SJSA1 (cell line): ENCODE results near the gene HGF. TPM values are rescaled to one million over a fixed set of nuclear protein-coding genes. Genes with fewer than 3 reads are reported as not detected.
"Not testable (repeated sequence)": the region's sequence is repeated elsewhere in the genome, so short reads cannot be mapped to it uniquely, and the experiment has no call there.

Experiments used
- DNase-seq, 2 experiments: peaks; one replicate each; pipeline ENCODE4 v3.0.0-alpha.2; 2015 to 2020; ENCODE audit warnings: low spot score in 2 of 2, low read depth in 1 of 2
- H3K27ac ChIP-seq: fragments of 250-450 bp; sonication (Bioruptor Pico); 2 replicates; pipeline ENCODE4 v1.5.1; 2020; ENCODE audit warnings: mild to moderate bottlenecking, moderate library complexity
- H3K27me3 ChIP-seq: fragments of 250-450 bp; sonication (Bioruptor Pico); replicated peaks from 2 replicates; pipeline ENCODE4 v1.5.1; 2020; ENCODE audit warnings: mild to moderate bottlenecking, moderate library complexity
- H3K36me3 ChIP-seq: fragments of 250-450 bp; sonication (Bioruptor Pico); 2 replicates; pipeline ENCODE4 v1.5.1; 2020; ENCODE audit warnings: mild to moderate bottlenecking
- H3K4me1 ChIP-seq: fragments of 250-450 bp; sonication (Bioruptor Pico); replicated peaks from 2 replicates; pipeline ENCODE4 v1.6.1; 2021; ENCODE audit warnings: mild to moderate bottlenecking
- H3K4me3 ChIP-seq: fragments of 250-450 bp; sonication (Bioruptor Pico); 2 replicates; pipeline ENCODE4 v1.5.1; 2020; ENCODE audit warnings: mild to moderate bottlenecking
- H3K9me3 ChIP-seq: fragments of 250-450 bp; sonication (Bioruptor Pico); replicated peaks from 2 replicates; pipeline ENCODE4 v1.5.1; 2020; ENCODE audit warnings: mild to moderate bottlenecking
- total RNA-seq: library from RNA; depleted of rRNA; stranded (reverse); fragments of >200 nt; shearing (Covaris generic); gene quantifications from 2 replicates; pipeline ENCODE4 v1.2.3, GENCODE V29; 2014; rRNA removed

HGF gene
- total RNA-seq, result 0.08 TPM in 1 of 2 replicates, not detected in the other

- no peak for DNase-seq
- no peaks in the 10 kb centered on the region for H3K9me3 ChIP-seq
- no peaks in the 10 kb centered on the region for H3K36me3 ChIP-seq
- no peak within 1 kb of the TSS for H3K4me3 ChIP-seq
- no peaks in the 10 kb centered on the region for H3K27me3 ChIP-seq
- H3K27ac ChIP-seq, result no peak within 1 kb of the TSS
- H3K4me1 ChIP-seq, result no peaks in the 10 kb centered on the region
These were observed at the start of gene HGF for GRCh38 chr7:81769891-81770727. HGF (minus strand) TSS chr7:81770047; CDS start chr7:81769971, 76 bp downstream.

- Histone ChIP-seq H3K27me3 (no peaks in the 10 kb centered on the region), H3K27ac (no peak overlapping the region), H3K36me3 (no peaks in the 10 kb centered on the region), H3K4me3 (no peak overlapping the region), H3K4me1 (no peaks in the 10 kb centered on the region), H3K9me3 (no peaks in the 10 kb centered on the region)
- DNase-seq, result no peak
These were observed 46.5 kb upstream of the HGF start for GRCh38 chr7:81816312-81816711.

DNA sequence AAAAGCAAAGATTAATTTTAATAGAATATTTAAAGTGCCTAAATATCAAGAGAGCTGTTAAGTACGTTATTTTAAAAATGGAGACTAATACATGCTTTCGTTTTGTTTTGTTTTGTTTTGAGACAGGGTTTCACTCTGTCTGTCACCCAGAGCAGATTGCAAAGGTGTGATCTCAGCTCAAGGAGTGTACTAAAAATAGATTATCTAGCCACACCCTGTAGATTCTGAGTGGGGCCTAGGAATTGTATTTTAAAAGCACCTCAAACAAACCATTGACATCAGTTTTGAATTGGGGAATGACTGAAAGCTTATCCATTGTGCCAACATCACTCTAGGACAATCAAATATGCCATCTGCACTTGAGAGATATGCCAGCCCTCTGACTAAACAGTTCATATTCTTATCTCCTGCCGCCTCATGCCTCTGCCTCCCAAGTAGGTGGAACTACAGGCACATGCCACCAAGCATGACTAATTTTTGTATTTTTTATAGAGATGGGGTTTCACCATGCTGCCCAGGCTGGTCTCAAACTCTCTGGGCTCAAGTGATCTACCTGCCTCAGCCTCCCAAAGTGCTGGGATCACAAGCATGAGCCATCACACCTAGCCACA is 43.1 kb upstream of the HGF start:
- H3K9me3 ChIP-seq, H3K4me1 ChIP-seq, H3K27ac ChIP-seq, H3K27me3 ChIP-seq, H3K4me3 ChIP-seq, DNase-seq, H3K36me3 ChIP-seq: not testable (repeated sequence)

DNA sequence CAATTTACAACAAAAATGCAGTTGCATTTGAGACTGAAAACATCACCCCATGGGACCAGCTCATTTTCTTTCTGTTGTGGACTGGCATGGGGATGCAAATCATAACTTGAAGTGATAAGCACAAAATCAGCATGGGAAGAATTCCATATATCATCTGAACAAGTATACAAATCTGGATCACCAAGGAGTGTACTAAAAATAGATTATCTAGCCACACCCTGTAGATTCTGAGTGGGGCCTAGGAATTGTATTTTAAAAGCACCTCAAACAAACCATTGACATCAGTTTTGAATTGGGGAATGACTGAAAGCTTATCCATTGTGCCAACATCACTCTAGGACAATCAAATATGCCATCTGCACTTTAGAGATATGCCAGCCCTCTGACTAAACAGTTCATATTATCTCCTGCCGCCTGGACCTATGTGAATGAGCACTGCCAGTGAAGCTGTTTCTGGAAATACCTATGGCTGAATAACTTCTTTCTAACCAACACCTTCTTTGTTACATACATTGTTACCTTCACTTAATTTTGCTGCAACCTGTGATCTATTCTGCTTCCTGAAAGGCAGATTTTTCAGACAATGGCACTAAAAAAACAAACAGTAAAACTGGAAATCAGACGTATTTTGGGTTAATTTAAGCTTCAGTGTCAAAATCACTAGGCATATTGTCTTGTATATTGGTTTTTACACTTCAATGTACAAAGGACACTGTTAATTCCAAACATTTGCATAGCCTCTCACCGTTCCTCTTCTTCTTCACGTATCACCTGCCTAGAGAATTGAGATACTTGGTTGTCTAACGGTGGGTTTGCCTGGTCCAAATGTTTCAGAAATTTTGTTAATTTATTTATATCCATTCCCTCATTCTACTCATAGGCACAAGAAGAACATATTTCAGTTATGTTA is 42.4 kb upstream of the HGF start:
- no peak for DNase-seq
- peaks cover 2% of the 10 kb centered on the region; the same call in 1 of the 2 replicates for H3K9me3 ChIP-seq
- no peaks in the 10 kb centered on the region for H3K36me3 ChIP-seq
- no peaks in the 10 kb centered on the region for H3K4me1 ChIP-seq
- H3K27me3 ChIP-seq, result no peaks in the 10 kb centered on the region
- no peak overlapping the region for H3K4me3 ChIP-seq
- no peak overlapping the region for H3K27ac ChIP-seq

- H3K27ac ChIP-seq, result no peak overlapping the region
- H3K4me1 ChIP-seq, result no peaks in the 10 kb centered on the region
- peaks cover 2% of the 10 kb centered on the region; the same call in 1 of the 2 replicates for H3K9me3 ChIP-seq
- no peaks in the 10 kb centered on the region for H3K27me3 ChIP-seq
- no peaks in the 10 kb centered on the region for H3K36me3 ChIP-seq
- no peak for DNase-seq
- no peak overlapping the region for H3K4me3 ChIP-seq
These were observed 40.8 kb upstream of the HGF start for GRCh38 chr7:81810476-81811155.

- not testable (repeated sequence) for H3K4me1 ChIP-seq, H3K36me3 ChIP-seq, H3K27ac ChIP-seq, H3K27me3 ChIP-seq, H3K9me3 ChIP-seq, H3K4me3 ChIP-seq, DNase-seq
These were observed 38.5 kb upstream of the HGF start for GRCh38 chr7:81808310-81808709.

GRCh38 chr7:81803267-81803666 is 33.4 kb upstream of the HGF start:
- Histone ChIP-seq H3K4me1 (no peaks in the 10 kb centered on the region), H3K4me3 (no peak overlapping the region), H3K27me3 (no peaks in the 10 kb centered on the region), H3K27ac (no peak overlapping the region), H3K36me3 (no peaks in the 10 kb centered on the region), H3K9me3 (no peaks in the 10 kb centered on the region)
- DNase-seq, result no peak

GRCh38 chr7:81802251-81802650 is 32.4 kb upstream of the HGF start:
- Histone ChIP-seq H3K27me3 (no peaks in the 10 kb centered on the region), H3K9me3 (no peaks in the 10 kb centered on the region), H3K36me3 (no peaks in the 10 kb centered on the region), H3K4me3 (no peak overlapping the region), H3K4me1 (no peaks in the 10 kb centered on the region), H3K27ac (no peak overlapping the region)
- no peak for DNase-seq

GRCh38 chr7:81801532-81801931 is 31.7 kb upstream of the HGF start:
- H3K27ac ChIP-seq, result no peak overlapping the region
- no peak for DNase-seq
- no peaks in the 10 kb centered on the region for H3K4me1 ChIP-seq
- H3K9me3 ChIP-seq, result no peaks in the 10 kb centered on the region
- H3K27me3 ChIP-seq, result no peaks in the 10 kb centered on the region
- no peaks in the 10 kb centered on the region for H3K36me3 ChIP-seq
- H3K4me3 ChIP-seq, result no peak overlapping the region

DNA sequence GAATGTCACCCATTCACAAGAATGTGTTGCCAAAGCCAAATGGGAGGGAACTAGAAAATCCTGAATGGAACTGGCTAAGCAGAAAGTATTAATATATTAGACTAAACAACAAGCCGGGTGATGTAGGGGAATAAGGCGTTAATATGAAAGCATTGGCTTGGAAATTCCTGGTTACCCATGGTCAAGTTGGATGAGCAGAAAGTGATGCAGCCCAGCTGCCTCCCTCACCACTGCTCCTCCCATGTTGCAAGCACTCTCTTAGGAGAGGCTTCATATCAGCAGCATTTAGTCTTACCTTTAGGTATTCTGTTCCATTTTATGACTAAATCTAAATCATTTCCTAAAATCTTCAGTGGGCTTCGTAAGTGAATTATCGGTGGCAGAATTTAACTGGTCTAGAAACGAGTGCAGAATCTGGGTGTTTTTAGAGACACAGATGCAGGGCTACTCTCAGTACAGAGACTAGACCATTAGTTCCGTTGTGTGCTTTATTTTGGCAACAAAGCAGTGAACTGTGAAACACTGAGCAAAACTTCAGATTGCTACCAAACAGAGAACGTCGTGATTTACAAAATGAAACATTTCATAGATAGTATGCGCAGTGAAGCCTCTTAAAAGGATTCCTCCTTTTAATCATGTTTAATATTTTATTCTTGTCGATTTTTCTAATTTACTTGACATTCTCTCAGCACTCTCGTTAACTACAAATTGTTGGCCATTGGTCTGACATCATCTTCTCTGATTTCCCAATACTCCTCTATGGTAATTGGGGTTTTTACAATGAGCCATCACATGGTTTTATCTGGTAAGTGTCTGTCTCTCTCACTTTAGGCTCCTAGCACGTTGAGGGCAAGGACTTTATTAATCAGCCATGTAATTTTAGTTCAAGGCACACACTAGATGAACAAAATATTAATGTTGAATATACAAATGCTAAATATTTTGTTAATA is 22.0 kb upstream of the HGF start:
- DNase-seq, result no peak
- Histone ChIP-seq H3K27me3 (no peaks in the 10 kb centered on the region), H3K4me1 (no peaks in the 10 kb centered on the region), H3K36me3 (no peaks in the 10 kb centered on the region), H3K4me3 (no peak overlapping the region), H3K9me3 (no peaks in the 10 kb centered on the region), H3K27ac (no peak overlapping the region)

GRCh38 chr7:81790686-81791085 is 20.8 kb upstream of the HGF start:
- Histone ChIP-seq H3K9me3 (no peaks in the 10 kb centered on the region), H3K4me3 (no peak overlapping the region), H3K27me3 (no peaks in the 10 kb centered on the region), H3K4me1 (no peaks in the 10 kb centered on the region), H3K27ac (no peak overlapping the region), H3K36me3 (no peaks in the 10 kb centered on the region)
- DNase-seq, result no peak

GRCh38 chr7:81790120-81790500 is 20.3 kb upstream of the HGF start:
- Histone ChIP-seq H3K9me3 (no peaks in the 10 kb centered on the region), H3K27ac (no peak overlapping the region), H3K36me3 (no peaks in the 10 kb centered on the region), H3K4me1 (no peaks in the 10 kb centered on the region), H3K4me3 (no peak overlapping the region), H3K27me3 (no peaks in the 10 kb centered on the region)
- no peak for DNase-seq
